HepG2 (cell line): ENCODE data around the gene DUS1L. TPM values are rescaled to one million over a fixed set of nuclear protein-coding genes. Genes with fewer than 3 reads are reported as not detected.

ENCODE experiments used
- ELF4 ChIP-seq: sonication (generic); formaldehyde crosslinking; IDR thresholded peaks from 2 replicates; pipeline ENCODE4 v1.5.0; 2020; ENCODE audit warnings: missing genetic modification reagents, mild to moderate bottlenecking, moderate library complexity, borderline replicate concordance
- IRF2 ChIP-seq: IDR thresholded peaks from 2 replicates; pipeline ENCODE4 v1.6.1; 2018; ENCODE audit warnings: missing genetic modification reagents, missing compliant biosample characterization
- KDM3A ChIP-seq: IDR thresholded peaks from 2 replicates; pipeline ENCODE4 v1.6.1; 2018; ENCODE audit warnings: low read depth, missing compliant biosample characterization
- SMAD1 ChIP-seq: sonication (generic); formaldehyde crosslinking; IDR thresholded peaks from 2 replicates; pipeline ENCODE4 v1.4.0; 2020; ENCODE audit warnings: missing genetic modification reagents, low read depth, mild to moderate bottlenecking, borderline replicate concordance
- TBP ChIP-seq: sonication (generic); formaldehyde crosslinking; IDR thresholded peaks from 2 replicates; pipeline ENCODE4 v1.5.0; 2020; ENCODE audit warnings: missing genetic modification reagents
- YEATS2 ChIP-seq: sonication (generic); formaldehyde crosslinking; IDR thresholded peaks from 2 replicates; pipeline ENCODE4 v1.4.0; 2020; ENCODE audit warnings: missing genetic modification reagents, borderline replicate concordance
- ZC3H13 ChIP-seq: sonication (generic); formaldehyde crosslinking; IDR thresholded peaks from 2 replicates; pipeline ENCODE4 v1.8.1; 2023; ENCODE audit warnings: mild to moderate bottlenecking, missing genetic modification reagents, moderate library complexity
- ZNF224 ChIP-seq: sonication (generic); formaldehyde crosslinking; IDR thresholded peaks from 2 replicates; pipeline ENCODE4 v1.5.0; 2020; ENCODE audit warnings: mild to moderate bottlenecking, missing genetic modification reagents
- ZNF232 ChIP-seq: sonication (generic); formaldehyde crosslinking; IDR thresholded peaks from 2 replicates; pipeline ENCODE4 v1.4.0; 2020; ENCODE audit warnings: missing genetic modification reagents, borderline replicate concordance
- ZNF556 ChIP-seq: sonication (generic); formaldehyde crosslinking; IDR thresholded peaks from 2 replicates; pipeline ENCODE4 v1.4.0; 2020; ENCODE audit warnings: mild to moderate bottlenecking, missing genetic modification reagents, borderline replicate concordance
- ZNF577 ChIP-seq: sonication (generic); formaldehyde crosslinking; IDR thresholded peaks from 2 replicates; pipeline ENCODE4 v1.4.0; 2020; ENCODE audit warnings: mild to moderate bottlenecking, low read depth, missing genetic modification reagents, borderline replicate concordance
- ZNF670 ChIP-seq: sonication (generic); formaldehyde crosslinking; IDR thresholded peaks from 2 replicates; pipeline ENCODE4 v1.8.0; 2022; ENCODE audit warnings: mild to moderate bottlenecking, missing genetic modification reagents, borderline replicate concordance
- ZNF816 ChIP-seq: sonication (generic); formaldehyde crosslinking; IDR thresholded peaks from 2 replicates; pipeline ENCODE4 v1.8.0; 2022; ENCODE audit warnings: missing genetic modification reagents, mild to moderate bottlenecking, borderline replicate concordance
- ZNF879 ChIP-seq: sonication (generic); formaldehyde crosslinking; IDR thresholded peaks from 2 replicates; pipeline ENCODE4 v1.8.1; 2023; ENCODE audit warnings: missing genetic modification reagents
- ZNF891 ChIP-seq: sonication (generic); formaldehyde crosslinking; IDR thresholded peaks from 2 replicates; pipeline ENCODE4 v1.5.0; 2020; ENCODE audit warnings: mild to moderate bottlenecking, missing genetic modification reagents
- polyA plus RNA-seq, 8 experiments: library from polyadenylated mRNA; depleted of rRNA in 3 of 8; stranded (reverse) in 7 of 8; unstranded in 1 of 8; fragments of >200 nt; fragmentation: Illumina TruSeq in 4 of 8; extraction: Trizol in 4 of 8; gene quantifications; 2 replicates each; pipeline versions ENCODE4 v1.2.1 to v1.2.3, GENCODE V29; 2011 to 2016; ENCODE audit warnings: low read depth in 4 of 8, missing spikeins in 1 of 8, mixed read lengths in 1 of 8; ENCODE audit not compliant: insufficient read depth in 1 of 8
- total RNA-seq, 5 experiments: library from RNA; depleted of rRNA; stranded (reverse); fragments of >200 nt; fragmentation: Illumina TruSeq; extraction: Trizol; gene quantifications; 2 replicates each; pipeline ENCODE4 v1.2.3, GENCODE V29; 2016; ENCODE audit warnings: low read depth in 1 of 5
- TF ChIP-seq, protein P1 (sequence below): sonication (generic); formaldehyde crosslinking; IDR thresholded peaks from 2 replicates; pipeline ENCODE4 v1.9.0; 2021; ENCODE audit warnings: missing genetic modification reagents, borderline replicate concordance
- TF ChIP-seq, protein P2 (sequence below): sonication (generic); formaldehyde crosslinking; IDR thresholded peaks from 2 replicates; pipeline ENCODE4 v1.8.1; 2023; ENCODE audit warnings: missing genetic modification reagents, inconsistent platforms, borderline replicate concordance
- TF ChIP-seq, protein P3 (sequence below): IDR thresholded peaks from 2 replicates; pipeline ENCODE4 v1.6.1; 2012; ENCODE audit warnings: inconsistent platforms
- TF ChIP-seq, protein P4 (sequence below): sonication (generic); formaldehyde crosslinking; IDR thresholded peaks from 2 replicates; pipeline ENCODE4 v1.9.0; 2022; ENCODE audit warnings: low read depth, missing genetic modification reagents
- TF ChIP-seq, protein P5 (sequence below): IDR thresholded peaks from 2 replicates; pipeline ENCODE4 v1.6.1; 2018; ENCODE audit warnings: missing genetic modification reagents
- TF ChIP-seq, protein P6 (sequence below): IDR thresholded peaks from 2 replicates; pipeline ENCODE4 v1.6.1; 2016; ENCODE audit warnings: low read depth, control low read depth

The DUS1L gene
- total and polyA plus RNA-seq, 2 of the 13 experiments (the other 11 are each of a cell fraction or from before 2014, with no cell fraction given) = 81.0 to 109 TPM

DNA sequence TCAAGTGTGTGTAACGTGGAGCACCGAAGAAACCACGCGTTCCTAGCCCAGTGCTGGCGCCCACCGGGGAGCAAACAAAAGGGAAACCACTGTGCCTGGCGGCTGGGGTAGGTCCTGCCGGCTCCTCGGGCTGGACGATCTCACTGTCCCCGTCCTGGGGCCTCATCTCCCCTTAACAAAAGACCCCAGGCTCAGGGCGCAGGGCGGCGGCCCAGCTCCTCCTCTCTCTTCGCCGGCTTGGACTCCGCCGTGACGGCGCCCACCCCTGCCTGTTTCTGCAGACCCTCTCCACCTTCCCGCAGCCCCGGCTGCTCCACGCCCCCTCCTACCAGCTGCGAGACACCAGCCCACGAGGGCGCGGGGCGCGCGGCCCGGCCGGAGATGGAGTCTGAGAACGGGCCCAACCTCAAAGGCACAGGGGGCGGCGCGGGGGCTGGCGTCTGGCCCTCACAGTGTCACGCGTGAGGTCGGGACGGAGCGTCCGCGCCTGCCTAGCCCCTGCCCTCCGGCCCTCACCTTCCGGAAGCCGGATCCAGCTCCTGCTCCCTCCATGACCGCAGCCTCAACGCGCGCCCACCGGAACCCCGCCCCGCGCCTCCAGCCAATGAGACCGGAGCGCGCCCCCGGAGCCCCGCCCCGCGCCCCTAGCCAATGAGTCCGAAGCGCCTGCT lies 43.2 kb downstream of the DUS1L start, which contains the start of gene CENPX (continued):
- TF ChIP-seq, protein P1, sequence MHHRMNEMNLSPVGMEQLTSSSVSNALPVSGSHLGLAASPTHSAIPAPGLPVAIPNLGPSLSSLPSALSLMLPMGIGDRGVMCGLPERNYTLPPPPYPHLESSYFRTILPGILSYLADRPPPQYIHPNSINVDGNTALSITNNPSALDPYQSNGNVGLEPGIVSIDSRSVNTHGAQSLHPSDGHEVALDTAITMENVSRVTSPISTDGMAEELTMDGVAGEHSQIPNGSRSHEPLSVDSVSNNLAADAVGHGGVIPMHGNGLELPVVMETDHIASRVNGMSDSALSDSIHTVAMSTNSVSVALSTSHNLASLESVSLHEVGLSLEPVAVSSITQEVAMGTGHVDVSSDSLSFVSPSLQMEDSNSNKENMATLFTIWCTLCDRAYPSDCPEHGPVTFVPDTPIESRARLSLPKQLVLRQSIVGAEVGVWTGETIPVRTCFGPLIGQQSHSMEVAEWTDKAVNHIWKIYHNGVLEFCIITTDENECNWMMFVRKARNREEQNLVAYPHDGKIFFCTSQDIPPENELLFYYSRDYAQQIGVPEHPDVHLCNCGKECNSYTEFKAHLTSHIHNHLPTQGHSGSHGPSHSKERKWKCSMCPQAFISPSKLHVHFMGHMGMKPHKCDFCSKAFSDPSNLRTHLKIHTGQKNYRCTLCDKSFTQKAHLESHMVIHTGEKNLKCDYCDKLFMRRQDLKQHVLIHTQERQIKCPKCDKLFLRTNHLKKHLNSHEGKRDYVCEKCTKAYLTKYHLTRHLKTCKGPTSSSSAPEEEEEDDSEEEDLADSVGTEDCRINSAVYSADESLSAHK (CRISPR knock-in tag) = no peak
- TF ChIP-seq, protein P2, sequence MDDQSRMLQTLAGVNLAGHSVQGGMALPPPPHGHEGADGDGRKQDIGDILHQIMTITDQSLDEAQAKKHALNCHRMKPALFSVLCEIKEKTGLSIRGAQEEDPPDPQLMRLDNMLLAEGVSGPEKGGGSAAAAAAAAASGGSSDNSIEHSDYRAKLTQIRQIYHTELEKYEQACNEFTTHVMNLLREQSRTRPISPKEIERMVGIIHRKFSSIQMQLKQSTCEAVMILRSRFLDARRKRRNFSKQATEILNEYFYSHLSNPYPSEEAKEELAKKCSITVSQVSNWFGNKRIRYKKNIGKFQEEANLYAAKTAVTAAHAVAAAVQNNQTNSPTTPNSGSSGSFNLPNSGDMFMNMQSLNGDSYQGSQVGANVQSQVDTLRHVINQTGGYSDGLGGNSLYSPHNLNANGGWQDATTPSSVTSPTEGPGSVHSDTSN = no peak
- TF ChIP-seq IRF2 (CRISPR knock-in tag) (peak; percentile 6), ZNF556 (CRISPR knock-in tag) (0 out of 2 replicates have a peak, but pooled peaks have one; percentile 92), ZNF232 (CRISPR knock-in tag) (0 out of 2 replicates have a peak, but pooled peaks have one; percentile 61), ZNF670 (peak; percentile 80; the same call in 1 of the 2 replicates), ELF4 (CRISPR knock-in tag) (no peak), ZNF879 (CRISPR knock-in tag) (no peak; the same call in 1 of the 2 replicates), ZNF577 (0 out of 2 replicates have a peak, but pooled peaks have one; percentile 79), SMAD1 (CRISPR knock-in tag) (no peak), KDM3A (CRISPR knock-in tag) (peak; percentile 39; the same call in 1 of the 2 replicates), ZNF224 (CRISPR knock-in tag) (0 out of 2 replicates have a peak, but pooled peaks have one; percentile 39), TBP (CRISPR knock-in tag) (no peak), ZC3H13 (CRISPR knock-in tag) (no peak; the same call in none of the 2 replicates), YEATS2 (CRISPR knock-in tag) (no peak), ZNF891 (CRISPR knock-in tag) (peak; percentile 91), ZNF816 (CRISPR knock-in tag) (no peak)
- TF ChIP-seq, protein P3, sequence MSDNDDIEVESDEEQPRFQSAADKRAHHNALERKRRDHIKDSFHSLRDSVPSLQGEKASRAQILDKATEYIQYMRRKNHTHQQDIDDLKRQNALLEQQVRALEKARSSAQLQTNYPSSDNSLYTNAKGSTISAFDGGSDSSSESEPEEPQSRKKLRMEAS = peak; percentile 65
- TF ChIP-seq, protein P4, sequence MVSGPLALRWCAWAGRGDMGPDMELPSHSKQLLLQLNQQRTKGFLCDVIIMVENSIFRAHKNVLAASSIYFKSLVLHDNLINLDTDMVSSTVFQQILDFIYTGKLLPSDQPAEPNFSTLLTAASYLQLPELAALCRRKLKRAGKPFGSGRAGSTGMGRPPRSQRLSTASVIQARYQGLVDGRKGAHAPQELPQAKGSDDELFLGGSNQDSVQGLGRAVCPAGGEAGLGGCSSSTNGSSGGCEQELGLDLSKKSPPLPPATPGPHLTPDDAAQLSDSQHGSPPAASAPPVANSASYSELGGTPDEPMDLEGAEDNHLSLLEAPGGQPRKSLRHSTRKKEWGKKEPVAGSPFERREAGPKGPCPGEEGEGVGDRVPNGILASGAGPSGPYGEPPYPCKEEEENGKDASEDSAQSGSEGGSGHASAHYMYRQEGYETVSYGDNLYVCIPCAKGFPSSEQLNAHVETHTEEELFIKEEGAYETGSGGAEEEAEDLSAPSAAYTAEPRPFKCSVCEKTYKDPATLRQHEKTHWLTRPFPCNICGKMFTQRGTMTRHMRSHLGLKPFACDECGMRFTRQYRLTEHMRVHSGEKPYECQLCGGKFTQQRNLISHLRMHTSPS (CRISPR knock-in tag) = peak; percentile 49
- TF ChIP-seq, protein P5, sequence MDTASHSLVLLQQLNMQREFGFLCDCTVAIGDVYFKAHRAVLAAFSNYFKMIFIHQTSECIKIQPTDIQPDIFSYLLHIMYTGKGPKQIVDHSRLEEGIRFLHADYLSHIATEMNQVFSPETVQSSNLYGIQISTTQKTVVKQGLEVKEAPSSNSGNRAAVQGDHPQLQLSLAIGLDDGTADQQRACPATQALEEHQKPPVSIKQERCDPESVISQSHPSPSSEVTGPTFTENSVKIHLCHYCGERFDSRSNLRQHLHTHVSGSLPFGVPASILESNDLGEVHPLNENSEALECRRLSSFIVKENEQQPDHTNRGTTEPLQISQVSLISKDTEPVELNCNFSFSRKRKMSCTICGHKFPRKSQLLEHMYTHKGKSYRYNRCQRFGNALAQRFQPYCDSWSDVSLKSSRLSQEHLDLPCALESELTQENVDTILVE (CRISPR knock-in tag) = 0 out of 2 replicates have a peak, but pooled peaks have one; percentile 28
- TF ChIP-seq, protein P6, sequence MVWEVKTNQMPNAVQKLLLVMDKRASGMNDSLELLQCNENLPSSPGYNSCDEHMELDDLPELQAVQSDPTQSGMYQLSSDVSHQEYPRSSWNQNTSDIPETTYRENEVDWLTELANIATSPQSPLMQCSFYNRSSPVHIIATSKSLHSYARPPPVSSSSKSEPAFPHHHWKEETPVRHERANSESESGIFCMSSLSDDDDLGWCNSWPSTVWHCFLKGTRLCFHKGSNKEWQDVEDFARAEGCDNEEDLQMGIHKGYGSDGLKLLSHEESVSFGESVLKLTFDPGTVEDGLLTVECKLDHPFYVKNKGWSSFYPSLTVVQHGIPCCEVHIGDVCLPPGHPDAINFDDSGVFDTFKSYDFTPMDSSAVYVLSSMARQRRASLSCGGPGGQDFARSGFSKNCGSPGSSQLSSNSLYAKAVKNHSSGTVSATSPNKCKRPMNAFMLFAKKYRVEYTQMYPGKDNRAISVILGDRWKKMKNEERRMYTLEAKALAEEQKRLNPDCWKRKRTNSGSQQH = no peak
